GM18858 (cell line): Measurements from ENCODE around the gene IQCE.

Experiments
- ATAC-seq: cut with Tn5 transposase; IDR thresholded peaks from one replicate; pipeline ENCODE4 v1.9.1; 2021; ENCODE audit not compliant: unreplicated experiment

Gene IQCE

GRCh38 chr7:2613098-2613930 lies 54.5 kb downstream of the IQCE start:
- no peak for ATAC-seq

- ATAC-seq, result no peak
Observed at GRCh38 chr7:2613931-2614600, 55.3 kb downstream of the IQCE start.

GRCh38 chr7:2614631-2615330 lies 56.0 kb downstream of the IQCE start:
- no peak for ATAC-seq

GRCh38 chr7:2616387-2617324 lies 57.9 kb downstream of the IQCE start:
- ATAC-seq, result no peak

GRCh38 chr7:2617325-2617905 lies 58.6 kb downstream of the IQCE start:
- ATAC-seq, result no peak

GRCh38 chr7:2619116-2619515 lies 60.3 kb downstream of the IQCE start:
- ATAC-seq, result no peak

- no peak for ATAC-seq
Observed at GRCh38 chr7:2621061-2621828, 62.5 kb downstream of the IQCE start.

GRCh38 chr7:2621948-2622640 lies 63.3 kb downstream of the IQCE start:
- ATAC-seq, result no peak

- ATAC-seq, result no peak
Observed at GRCh38 chr7:2622869-2623697, 64.3 kb downstream of the IQCE start.

- ATAC-seq, result no peak
Observed at GRCh38 chr7:2623698-2624014, 64.9 kb downstream of the IQCE start.

GRCh38 chr7:2624293-2624886 lies 65.6 kb downstream of the IQCE start:
- no peak for ATAC-seq

GRCh38 chr7:2626498-2627117 lies 67.8 kb downstream of the IQCE start:
- no peak for ATAC-seq

- no peak for ATAC-seq
Observed at GRCh38 chr7:2627258-2628129, 68.7 kb downstream of the IQCE start.

- ATAC-seq, result no peak
Observed at GRCh38 chr7:2628130-2628482, 69.3 kb downstream of the IQCE start.

GRCh38 chr7:2628891-2629290 lies 70.1 kb downstream of the IQCE start:
- ATAC-seq, result no peak
